GM18873 (cell line): Measurements from ENCODE around the gene ANAPC15.

ENCODE experiments used
- ATAC-seq: cut with Tn5 transposase; IDR thresholded peaks from one replicate; pipeline ENCODE4 v1.9.1; 2021; ENCODE audit warnings: mild to moderate bottlenecking, moderate library complexity, moderate number of reproducible peaks; ENCODE audit not compliant: unreplicated experiment, low FRiP score

ANAPC15 gene

DNA sequence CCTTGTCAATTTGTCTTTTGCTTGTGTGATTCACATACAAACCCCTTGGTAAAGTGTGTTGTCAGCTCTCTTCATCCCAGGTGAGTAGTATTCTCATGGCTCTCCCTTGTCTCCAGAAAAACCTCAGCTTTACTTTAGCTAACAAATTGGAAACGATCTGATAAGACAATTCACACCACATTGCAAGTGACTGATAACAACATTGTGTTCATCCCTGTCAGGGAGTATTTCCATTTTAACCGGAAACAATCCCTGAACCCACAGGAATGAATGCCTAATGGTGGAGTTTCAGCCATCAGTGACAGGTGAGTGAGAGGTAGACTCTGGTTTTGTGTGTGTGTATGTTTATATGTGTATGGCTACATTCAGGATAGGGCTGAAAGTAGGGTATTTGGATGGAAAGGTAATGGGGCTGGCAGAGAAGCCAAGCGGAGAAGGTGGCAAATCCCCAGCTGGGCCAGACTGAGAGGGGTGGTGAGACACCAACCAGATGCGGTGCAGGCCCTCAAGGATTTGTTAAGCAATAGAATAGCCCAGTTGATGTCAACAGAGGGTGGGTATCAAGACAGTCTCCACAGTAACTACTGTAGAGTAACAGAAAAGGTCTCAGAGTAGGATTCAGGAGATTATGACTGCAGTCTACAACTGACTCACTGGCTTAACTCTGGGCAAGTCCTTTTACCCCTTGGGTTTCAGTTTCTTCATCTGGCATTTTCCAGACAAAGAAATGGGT is 24.3 kb downstream of the ANAPC15 start:
- ATAC-seq: no peak

DNA sequence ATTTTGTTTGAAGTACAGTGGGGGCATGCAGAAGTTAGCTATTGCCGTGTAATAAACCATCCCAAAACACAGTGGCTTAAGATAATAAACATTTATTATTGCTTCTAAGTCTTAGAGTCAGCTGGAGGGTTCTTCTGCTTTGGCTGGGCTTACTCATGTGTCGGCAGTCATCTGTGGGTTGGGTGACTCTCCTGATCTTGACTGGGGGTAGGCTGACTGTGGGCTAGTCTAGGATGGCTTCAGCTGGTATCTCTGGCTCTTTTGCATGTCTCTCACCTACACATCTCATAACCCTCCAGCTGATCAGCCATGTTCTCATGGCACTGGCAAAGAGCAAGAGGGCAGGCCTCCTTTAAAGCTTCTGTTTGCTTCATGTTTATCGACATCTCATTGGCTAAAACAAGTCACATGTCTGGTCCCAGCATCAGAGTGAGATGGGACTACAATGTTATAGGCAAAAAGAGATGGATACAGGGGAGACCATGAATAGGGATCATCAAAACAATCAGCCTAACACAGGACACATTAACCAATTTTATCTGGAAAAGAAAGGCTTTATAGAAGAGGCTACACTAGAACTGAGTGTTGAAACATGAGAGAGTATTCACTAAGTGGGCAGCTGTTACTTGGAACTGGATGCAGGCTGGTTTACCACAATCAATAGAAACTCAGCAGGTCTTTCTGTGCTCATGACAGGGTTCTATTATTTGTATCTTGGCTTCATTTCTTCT is 26.7 kb downstream of the ANAPC15 start:
- no peak for ATAC-seq

DNA sequence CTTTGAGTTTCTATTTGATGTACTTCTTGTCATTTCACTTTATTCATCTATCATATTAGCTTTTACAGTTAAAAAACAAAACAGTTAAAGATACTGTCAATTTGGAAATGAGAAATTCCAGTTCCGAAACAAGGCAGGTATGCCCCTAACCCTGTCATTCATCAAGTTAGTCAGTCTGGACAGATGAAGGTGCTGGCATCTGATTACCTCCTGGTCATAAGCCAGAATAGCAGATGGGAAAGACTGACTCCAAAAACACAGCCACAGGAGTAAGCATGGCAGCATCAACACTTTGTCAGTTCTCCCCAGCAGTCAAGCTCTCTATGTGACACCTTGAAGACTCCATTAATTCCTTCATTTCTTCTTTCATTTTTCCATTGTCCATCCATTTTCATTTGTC is 27.5 kb downstream of the ANAPC15 start:
- no peak for ATAC-seq

- no peak for ATAC-seq
Observed at GRCh38 chr11:72084076-72084475, 28.4 kb downstream of the ANAPC15 start.

DNA sequence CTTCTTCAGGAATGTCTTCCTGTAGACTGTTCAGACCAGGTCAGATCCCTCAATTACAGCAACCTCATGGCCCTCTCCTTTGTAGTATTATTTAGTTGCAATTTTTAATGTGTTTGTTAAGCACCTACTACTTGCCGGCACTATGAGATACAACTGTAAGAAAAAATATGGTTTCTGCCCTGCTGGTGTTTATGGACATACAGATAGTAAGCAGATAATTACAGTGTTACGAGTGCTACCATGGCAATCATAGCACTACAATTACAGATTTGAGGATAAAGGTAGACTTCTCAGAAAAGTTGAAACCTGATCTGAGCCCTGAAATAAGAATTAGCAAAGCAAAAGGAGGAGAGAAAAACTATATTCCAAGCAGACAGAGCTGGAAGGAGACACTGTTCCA is 29.1 kb downstream of the ANAPC15 start:
- ATAC-seq: no peak

DNA sequence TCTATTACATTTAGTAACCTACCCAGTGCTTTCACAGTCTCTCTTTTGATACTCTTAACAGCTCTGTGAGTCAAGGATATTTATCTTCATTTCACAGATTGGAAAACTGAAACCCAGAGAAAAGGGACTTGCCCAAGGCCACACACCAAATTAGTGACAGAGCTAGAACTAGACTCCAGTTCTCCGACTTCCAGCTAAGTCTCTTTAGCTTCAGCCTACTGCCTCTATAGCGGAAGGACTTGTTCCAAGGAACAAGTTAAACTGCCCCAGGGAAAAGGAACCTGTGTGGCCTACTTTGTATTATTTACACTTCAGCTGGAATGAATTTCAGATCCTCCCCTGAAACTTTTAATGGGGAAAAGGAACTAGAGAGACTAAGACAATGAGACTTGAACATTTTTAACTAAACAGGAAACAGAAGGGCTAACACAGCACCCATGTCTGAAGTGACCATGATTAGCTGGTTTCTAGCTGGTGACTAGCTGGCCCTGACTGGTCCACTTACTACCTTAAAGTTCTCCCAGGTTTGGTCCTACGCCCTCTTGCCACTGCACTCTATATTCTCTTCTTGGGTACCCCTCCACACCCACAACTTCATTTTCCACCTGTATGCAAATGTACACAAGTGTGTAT is 30.6 kb downstream of the ANAPC15 start:
- no peak for ATAC-seq

- ATAC-seq: no peak
Observed at GRCh38 chr11:72081184-72081644, 31.3 kb downstream of the ANAPC15 start.

DNA sequence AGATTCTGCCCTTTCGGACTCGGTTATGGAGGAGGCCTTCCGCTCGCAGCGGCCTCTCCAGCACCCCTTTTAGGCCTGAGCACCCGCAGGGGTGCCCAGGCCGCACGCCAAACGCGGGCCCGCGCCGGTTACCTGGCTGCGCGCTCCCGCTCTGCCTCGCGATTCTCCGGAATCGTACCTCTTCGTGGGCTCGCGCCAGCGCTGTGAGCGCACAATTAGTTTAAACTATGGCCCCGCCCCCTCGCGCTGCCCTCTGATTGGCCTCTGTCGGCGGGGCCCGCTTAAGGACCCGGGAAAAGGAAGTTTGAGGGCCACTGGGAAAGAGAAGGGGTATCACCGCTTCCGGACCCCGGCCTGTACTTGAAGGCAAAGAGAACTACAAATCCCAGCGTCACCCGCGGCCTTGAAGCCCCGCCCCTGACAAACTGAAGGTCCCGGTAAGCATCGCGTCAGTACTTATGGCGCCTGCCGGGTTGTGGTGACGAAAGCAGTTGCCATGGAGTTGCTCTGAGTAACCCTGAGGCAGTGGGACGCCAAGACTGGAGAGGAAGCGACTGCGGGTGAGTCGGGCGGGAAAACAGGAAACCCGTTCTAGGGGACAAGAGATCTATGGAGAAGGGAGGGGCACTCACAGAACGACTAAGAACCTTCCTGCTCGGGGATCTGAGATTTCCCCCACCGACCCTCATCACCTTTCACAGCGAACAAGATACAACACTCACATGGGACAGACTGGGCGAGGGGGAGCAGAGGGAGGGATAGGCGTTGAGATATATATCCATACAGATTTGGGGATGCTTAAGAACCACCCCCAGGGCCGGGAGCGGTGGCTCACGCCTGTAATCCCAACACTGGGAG is 31.9 kb downstream of the ANAPC15 start, which contains the start of the genes LRRC51 and NUMA1:
Gene LRRC51, plus strand, starts transcription at position 525 of the 858 bp plus-strand sequence. CDS start 8,234 bp downstream, outside the sequence.
Gene NUMA1, minus strand, starts transcription at position 217 of the 858 bp plus-strand sequence. CDS start 44,599 bp downstream, outside the sequence.
- ATAC-seq: peak; percentile 94

GRCh38 chr11:72079819-72080325 is 32.6 kb downstream of the ANAPC15 start:
- ATAC-seq: no peak

GRCh38 chr11:72078477-72078876 is 34.0 kb downstream of the ANAPC15 start:
- ATAC-seq: no peak

DNA sequence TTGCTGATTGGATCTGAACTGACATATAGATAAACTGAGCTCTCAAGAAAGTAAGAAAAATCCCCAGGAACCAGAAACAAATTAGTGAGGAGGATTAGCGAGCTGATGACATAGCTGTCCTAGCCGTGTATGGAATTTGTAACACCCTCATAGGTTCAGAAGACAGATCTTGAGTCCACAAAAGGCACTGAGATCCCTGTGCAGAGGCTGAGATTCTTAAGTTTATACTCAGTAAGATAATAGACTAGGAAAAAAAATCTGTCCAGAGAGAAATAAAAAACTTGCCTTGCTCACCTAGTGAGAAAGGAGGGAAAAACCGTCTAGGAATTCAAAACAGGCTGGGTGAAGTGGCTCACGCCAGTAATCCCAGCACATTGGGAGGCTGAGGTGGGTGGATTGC is 36.7 kb downstream of the ANAPC15 start:
- no peak for ATAC-seq

DNA sequence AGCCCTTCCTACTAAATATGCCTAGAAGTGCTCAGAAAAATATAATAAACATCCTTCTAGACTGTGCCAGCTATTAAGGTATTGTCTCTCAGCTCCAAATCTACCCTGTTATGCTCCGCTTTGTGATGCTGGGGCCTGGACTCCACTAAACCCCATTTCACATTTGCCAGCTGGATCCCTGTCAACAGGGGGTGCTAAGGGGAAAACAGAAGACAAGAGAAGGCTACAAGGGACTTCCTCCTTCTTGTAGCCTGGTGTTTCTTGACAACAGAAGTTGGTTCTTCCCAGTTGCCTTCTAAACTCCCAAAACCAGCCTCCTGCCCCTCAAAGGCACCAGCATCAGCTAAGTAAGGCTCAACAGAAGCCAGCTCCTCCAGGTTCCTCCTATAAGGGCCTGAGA is 37.4 kb downstream of the ANAPC15 start:
- no peak for ATAC-seq

DNA sequence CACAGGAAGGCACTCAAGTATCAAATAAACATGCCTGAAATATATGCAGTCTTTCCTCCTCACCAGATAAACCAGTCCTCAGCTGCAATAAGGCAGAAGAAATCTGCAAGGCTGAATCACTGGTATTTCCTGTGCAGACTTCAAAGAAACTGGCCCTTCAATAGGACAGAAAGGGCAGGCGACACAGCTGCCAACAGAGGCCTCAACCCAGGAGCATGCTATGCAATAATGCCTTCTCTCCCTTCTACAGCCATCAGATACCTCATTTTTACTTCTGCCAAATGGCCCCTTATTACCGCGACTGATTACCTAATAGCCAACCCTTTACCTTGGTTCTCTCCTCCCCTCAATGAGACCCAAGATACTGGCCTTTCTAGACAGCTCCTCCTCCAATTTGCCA is 40.1 kb downstream of the ANAPC15 start:
- ATAC-seq: no peak

- no peak for ATAC-seq
Observed at GRCh38 chr11:72070491-72070890, 42.0 kb downstream of the ANAPC15 start.

DNA sequence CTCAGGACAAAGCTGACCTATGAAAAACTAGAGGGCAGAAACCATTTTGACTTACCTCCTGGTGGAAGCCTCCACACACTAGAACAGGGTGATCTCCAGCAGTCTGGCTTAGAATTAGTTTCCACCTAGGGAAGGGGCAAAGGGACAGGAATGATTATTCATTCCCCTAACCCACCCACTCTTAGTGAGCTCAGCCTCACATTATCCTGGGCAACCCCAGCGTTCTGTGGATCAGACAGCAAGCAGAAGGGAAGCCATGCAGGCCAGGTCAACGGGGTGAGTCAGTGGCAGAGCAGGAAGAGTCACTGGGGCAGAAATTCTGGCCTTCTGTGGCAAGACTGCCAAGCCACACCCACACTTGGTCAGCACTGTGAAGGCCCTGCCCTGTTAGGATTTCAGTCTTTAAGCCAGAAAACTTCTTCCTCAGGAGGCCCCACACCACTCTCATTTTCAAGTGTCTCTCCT is 42.7 kb downstream of the ANAPC15 start:
- ATAC-seq: no peak

DNA sequence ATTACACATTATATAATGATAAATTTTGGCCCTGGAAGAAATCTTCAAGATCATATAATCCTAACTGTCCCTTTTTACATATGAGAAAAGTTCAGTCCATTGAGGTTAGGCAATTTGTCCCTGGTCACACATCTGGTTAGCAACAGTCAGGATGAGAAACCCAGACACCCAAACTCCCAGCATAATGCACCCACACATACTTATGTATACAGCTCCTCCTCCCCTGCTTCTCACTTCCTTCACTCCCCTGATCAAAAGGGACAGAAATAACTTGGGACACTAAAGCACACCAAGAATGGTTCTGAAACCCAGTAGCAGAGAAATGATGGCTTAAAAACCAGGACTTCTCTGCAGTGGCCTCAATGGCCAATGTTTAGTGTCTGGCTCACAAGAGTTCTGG is 43.3 kb downstream of the ANAPC15 start:
- ATAC-seq: no peak

DNA sequence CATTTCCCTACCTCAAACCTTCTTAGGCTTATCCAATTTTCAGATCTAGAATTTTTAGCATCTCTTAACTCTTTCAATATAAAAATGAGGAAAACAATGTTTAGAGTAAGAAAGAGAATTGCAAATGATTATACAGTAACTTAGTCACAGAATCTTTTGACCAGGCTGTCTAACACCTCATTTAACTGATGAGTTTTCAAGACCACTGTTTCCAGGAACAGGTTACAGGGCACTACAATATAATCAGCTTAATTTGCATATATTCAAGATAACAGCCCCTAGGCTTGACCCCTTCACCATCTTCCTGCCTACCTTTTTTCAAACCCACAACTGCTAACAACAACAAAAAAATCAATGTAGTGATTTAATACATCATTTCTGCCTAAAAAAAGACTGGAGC is 44.8 kb downstream of the ANAPC15 start:
- no peak for ATAC-seq

DNA sequence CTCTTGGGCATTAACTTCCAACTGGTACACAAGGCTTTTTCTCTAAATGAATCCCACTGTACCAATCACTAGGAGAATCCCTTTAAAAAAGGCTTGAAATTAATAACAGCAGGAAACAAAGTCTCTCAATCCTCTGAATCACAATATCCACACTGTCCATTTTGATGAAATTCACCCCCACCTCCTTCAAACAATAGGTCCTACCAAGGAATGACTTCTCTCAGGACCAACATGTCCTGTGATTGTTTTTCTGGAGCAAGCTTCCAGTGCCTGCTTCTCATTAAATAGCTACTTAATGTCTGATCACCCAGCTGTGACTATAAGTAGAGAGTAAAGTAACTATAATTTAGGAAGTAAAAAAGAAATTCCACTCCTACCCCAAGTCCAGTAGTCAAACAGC is 45.2 kb downstream of the ANAPC15 start:
- no peak for ATAC-seq

- ATAC-seq: no peak
Observed at GRCh38 chr11:72066855-72067254, 45.6 kb downstream of the ANAPC15 start.
